ENCODE data around the gene EBPL. TPM values are rescaled to one million over a fixed set of nuclear protein-coding genes. Genes with fewer than 3 reads are reported as not detected.

Gene EBPL
- total and polyA plus RNA-seq, 2 of the 4 experiments (the other 2 are of a cell fraction) = 57.9 to 65.3 TPM

DNA sequence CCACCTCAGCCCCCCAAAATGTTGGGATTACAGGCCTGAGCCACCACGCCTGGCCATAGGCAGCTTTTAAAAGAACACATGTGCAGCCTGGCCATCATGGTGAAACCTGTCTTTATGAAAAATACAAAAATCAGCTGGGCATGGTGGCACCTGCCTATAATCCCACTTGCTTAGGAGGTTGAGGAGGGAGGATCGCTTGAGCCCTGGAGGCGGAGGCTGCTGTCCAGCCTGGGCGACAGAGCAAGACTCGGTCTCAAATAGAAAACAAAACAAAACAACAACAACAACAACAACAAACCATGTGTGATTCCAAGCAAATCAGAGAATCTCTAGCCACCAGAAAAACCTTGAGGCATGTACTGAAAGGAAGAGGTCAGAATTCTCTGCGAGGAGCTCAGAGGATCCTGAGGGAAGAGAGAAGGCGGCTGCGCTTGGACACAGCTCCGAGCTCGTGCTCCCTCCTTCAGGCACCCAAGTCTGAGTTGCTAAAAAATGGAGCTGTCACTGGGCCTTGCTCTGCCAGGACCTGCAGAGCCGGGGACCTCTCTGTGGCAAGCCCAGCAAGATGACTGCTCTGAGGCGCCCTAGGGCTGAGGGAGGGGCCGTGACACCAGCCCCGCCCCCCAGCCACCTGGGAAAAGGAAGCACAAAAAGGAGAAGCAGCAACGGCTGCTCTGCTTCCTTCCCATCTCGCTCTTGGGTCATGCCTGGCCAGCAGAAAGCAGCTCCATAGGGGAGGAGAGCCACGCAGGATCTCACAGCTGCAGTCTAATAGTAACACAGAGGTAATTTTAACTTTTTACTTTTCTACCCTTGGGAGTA, 63.2 kb downstream of the EBPL start, which contains the start of gene ARL11:
Gene ARL11 (plus strand): TSS at position 677 of the 822 bp plus-strand sequence. CDS start 1,941 bp downstream, outside the sequence.
- dilution Hi-C loops (cut with HindIII; ENCODE audit: low sequenced_read_pairs, unreplicated experiment) = no loop called here
- POLR2A ChIA-PET (ENCODE audit: unreplicated experiment) = no interaction called here

More for the DNA sequence above, 63.2 kb downstream of the EBPL start, which contains the start of gene ARL11:
- H2AFZ ChIP-seq (replicated peaks; ENCODE audit: low read length, poor library complexity) = peak within 1 kb of the TSS; percentile 68
- no peaks in the 10 kb centered on the region for H3K9me3 ChIP-seq (ENCODE audit: control insufficient read depth, insufficient read depth, low read length)
- H4K5ac ChIP-seq (ENCODE audit: low read depth, low read length) = no peak within 1 kb of the TSS
- 0 out of 2 replicates have a peak, but pooled peaks cover 4% of the 10 kb centered on the region for H3K9me1 ChIP-seq (ENCODE audit: insufficient read depth, low read length)
- H3K4ac ChIP-seq (ENCODE audit: low read depth, low read length) = no peak within 1 kb of the TSS
- no TSS peak for BruUV-seq (replicated peaks)
- in situ Hi-C loops (cut with MboI; ENCODE audit: low sequenced_read_pairs) = no loop called here
- no peak within 1 kb of the TSS for H3K18ac ChIP-seq (ENCODE audit: low read depth, low read length)
- no peak within 1 kb of the TSS for H2BK20ac ChIP-seq (ENCODE audit: low read depth, low read length)
- no peak within 1 kb of the TSS for H4K8ac ChIP-seq (ENCODE audit: low read depth in 2 of 2, low read length in 2 of 2)
- H3K4me3 ChIP-seq (ENCODE audit: insufficient read depth, low read depth, low read length) = no peak within 1 kb of the TSS
- TF ChIP-seq CEBPB (IDR thresholded peaks at IDR 0.05; ENCODE audit: low read depth, low read length) (no peak), CTCF (conservative IDR thresholded peaks at IDR 0.05; ENCODE audit: low read depth, low read length) (no peak)
- no peaks in the 10 kb centered on the region for H4K20me1 ChIP-seq (ENCODE audit: insufficient read depth, low read length)
- H2BK120ac ChIP-seq (ENCODE audit: low read depth, low read length) = no peak within 1 kb of the TSS
- no peak within 1 kb of the TSS for H3K23ac ChIP-seq (ENCODE audit: low read depth, low read length)
- no peak within 1 kb of the TSS for H3K27ac ChIP-seq (ENCODE audit: insufficient read depth, low read length)
- no peak within 1 kb of the TSS for H3K9ac ChIP-seq (ENCODE audit: low read depth, low read length)
- CTCF ChIA-PET = no interaction called here
- no peak within 1 kb of the TSS for H2AK5ac ChIP-seq (ENCODE audit: low read depth, low read length)
- H3K27me3 ChIP-seq (ENCODE audit: control insufficient read depth, insufficient read depth, low read length) = no peaks in the 10 kb centered on the region
- H2AK9ac ChIP-seq (replicated peaks; ENCODE audit: low read depth, low read length, poor library complexity) = no peak within 1 kb of the TSS
- no peaks in the 10 kb centered on the region for H3K36me3 ChIP-seq (ENCODE audit: control insufficient read depth, insufficient read depth, low read length)
- H3K4me2 ChIP-seq (ENCODE audit: low read depth, low read length) = no peak within 1 kb of the TSS
- intact Hi-C loops (cut with micrococcal nuclease) = no loop called here
- no peak for ATAC-seq (ENCODE audit: low read depth)
- no peak for DNase-seq
- no peak within 1 kb of the TSS for H3K14ac ChIP-seq (replicated peaks; ENCODE audit: low read depth, low read length)
- H3K4me1 ChIP-seq (ENCODE audit: control insufficient read depth, insufficient read depth, low read length) = peaks cover 5% of the 10 kb centered on the region; the same call in 1 of the 2 replicates
- H3K79me1 ChIP-seq (ENCODE audit: low read depth in 1 of 2, low read length in 2 of 2) = no peaks in the 10 kb centered on the region
- no peak within 1 kb of the TSS for H2BK5ac ChIP-seq (ENCODE audit: low read depth, low read length, poor library complexity, severe bottlenecking)
- H4K91ac ChIP-seq (ENCODE audit: insufficient read depth, low read depth, low read length) = no peak within 1 kb of the TSS
- H2BK15ac ChIP-seq (ENCODE audit: low read depth, low read length) = no peak within 1 kb of the TSS
- WGBS, 2 experiments (ENCODE audit: extremely low coverage in 2 of 2, insufficient read length in 1 of 2) = no CpG with 5 or more reads among the region's 17 CpGs
- no peak within 1 kb of the TSS for H3K56ac ChIP-seq (ENCODE audit: extremely low read depth, insufficient read depth, low read length)
